Gastroesophageal sphincter (tissue), 3 donors: ENCODE data around the gene TMEM229B.

ENCODE experiments used
- EP300 ChIP-seq: sonication (generic); formaldehyde crosslinking; IDR thresholded peaks from one replicate; pipeline ENCODE4 v1.6.1; 2017; ENCODE audit warnings: antibody characterized with exemption, mild to moderate bottlenecking
- TF ChIP-seq, protein P1 (sequence below), 4 experiments: fragments of 200-600 bp in 2 of 4; fragments of 450-650 bp in 2 of 4; sonication (generic) in 1 of 4; IDR thresholded peaks; one replicate each; pipeline ENCODE4 v1.5.1; 2017 to 2019; ENCODE audit warnings: antibody characterized with exemption in 4 of 4, mild to moderate bottlenecking in 2 of 4, moderate library complexity in 2 of 4

- TF ChIP-seq, protein P1, sequence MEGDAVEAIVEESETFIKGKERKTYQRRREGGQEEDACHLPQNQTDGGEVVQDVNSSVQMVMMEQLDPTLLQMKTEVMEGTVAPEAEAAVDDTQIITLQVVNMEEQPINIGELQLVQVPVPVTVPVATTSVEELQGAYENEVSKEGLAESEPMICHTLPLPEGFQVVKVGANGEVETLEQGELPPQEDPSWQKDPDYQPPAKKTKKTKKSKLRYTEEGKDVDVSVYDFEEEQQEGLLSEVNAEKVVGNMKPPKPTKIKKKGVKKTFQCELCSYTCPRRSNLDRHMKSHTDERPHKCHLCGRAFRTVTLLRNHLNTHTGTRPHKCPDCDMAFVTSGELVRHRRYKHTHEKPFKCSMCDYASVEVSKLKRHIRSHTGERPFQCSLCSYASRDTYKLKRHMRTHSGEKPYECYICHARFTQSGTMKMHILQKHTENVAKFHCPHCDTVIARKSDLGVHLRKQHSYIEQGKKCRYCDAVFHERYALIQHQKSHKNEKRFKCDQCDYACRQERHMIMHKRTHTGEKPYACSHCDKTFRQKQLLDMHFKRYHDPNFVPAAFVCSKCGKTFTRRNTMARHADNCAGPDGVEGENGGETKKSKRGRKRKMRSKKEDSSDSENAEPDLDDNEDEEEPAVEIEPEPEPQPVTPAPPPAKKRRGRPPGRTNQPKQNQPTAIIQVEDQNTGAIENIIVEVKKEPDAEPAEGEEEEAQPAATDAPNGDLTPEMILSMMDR (IDR thresholded peaks at IDR 0.05): no peak
- no peak for TF ChIP-seq EP300
These were observed 2.8 kb upstream of the TMEM229B start for GRCh38 chr14:67491285-67491684.
